ENCODE results near the gene TRPM2. TPM values are rescaled to one million over a fixed set of nuclear protein-coding genes. Genes with fewer than 3 reads are reported as not detected.

Gene TRPM2
- total RNA-seq, 1 experiment from 2014 or later = 0.26 TPM

GRCh38 chr21:44414291-44415072 lies 61.1 kb downstream of the TRPM2 start:
- ChIA-PET CTCF (no interaction called here), POLR2A (no interaction called here)
- no peak for ATAC-seq
- Histone ChIP-seq H3K36me3 (ENCODE audit: control insufficient read depth, insufficient read depth, low read length) (no peaks in the 10 kb centered on the region), H3K9me3 (ENCODE audit: control insufficient read depth, insufficient read depth, low read depth, low read length) (no peaks in the 10 kb centered on the region), H3K27ac (ENCODE audit: low read length) (no peak overlapping the region), H3K4me1 (ENCODE audit: control insufficient read depth, insufficient read depth, low read length) (no peaks in the 10 kb centered on the region), H3K4me3 (ENCODE audit: low read depth in 2 of 2, low read length in 2 of 2) (no peak overlapping the region), H3K27me3 (ENCODE audit: control insufficient read depth, insufficient read depth, low read length) (no peaks in the 10 kb centered on the region; the same call in 1 of the 2 replicates)
- intact Hi-C loops (cut with micrococcal nuclease; ENCODE audit: unreplicated experiment) (no loop called here), in situ Hi-C loops (cut with HindIII; ENCODE audit: low pct_unique_long_range_greater_than_20kb, low sequenced_read_pairs) (no loop called here)
- BruUV-seq (replicated peaks) = no TSS peak
- DNase-seq (ENCODE audit: low read depth, low spot score) = no peak
- no peak for TF ChIP-seq TCF7L2 (IDR thresholded peaks at IDR 0.05; ENCODE audit: low read depth, low read length)
- no peak for TF ChIP-seq CTCF (IDR thresholded peaks at IDR 0.05)
- TF ChIP-seq REST (IDR thresholded peaks at IDR 0.05; ENCODE audit: insufficient read depth in 1 of 2, low read depth in 2 of 2, low read length in 1 of 2) = no peak
- no peak for TF ChIP-seq SIN3A (IDR thresholded peaks at IDR 0.05; ENCODE audit: borderline replicate concordance, insufficient read depth, low read depth, low read length)
- no peak for TF ChIP-seq POLR2AphosphoS5 (IDR thresholded peaks at IDR 0.05; ENCODE audit: low read depth, low read length)

- in situ Hi-C loops (cut with HindIII; ENCODE audit: low pct_unique_long_range_greater_than_20kb, low sequenced_read_pairs) (no loop called here), intact Hi-C loops (cut with micrococcal nuclease; ENCODE audit: unreplicated experiment) (no loop called here)
- DNase-seq (ENCODE audit: low read depth, low spot score) = no peak
- no peak for ATAC-seq
- no peaks in the 10 kb centered on the region for H3K36me3 ChIP-seq (ENCODE audit: control insufficient read depth, insufficient read depth, low read length)
- TF ChIP-seq SIN3A (IDR thresholded peaks at IDR 0.05; ENCODE audit: borderline replicate concordance, insufficient read depth, low read depth, low read length) = no peak
- no peak for TF ChIP-seq TCF7L2 (IDR thresholded peaks at IDR 0.05; ENCODE audit: low read depth, low read length)
- TF ChIP-seq REST (IDR thresholded peaks at IDR 0.05; ENCODE audit: insufficient read depth in 1 of 2, low read depth in 2 of 2, low read length in 1 of 2) = no peak
- no peak for TF ChIP-seq POLR2AphosphoS5 (IDR thresholded peaks at IDR 0.05; ENCODE audit: low read depth, low read length)
- no peak for TF ChIP-seq CTCF (IDR thresholded peaks at IDR 0.05)
- H3K27ac ChIP-seq (ENCODE audit: low read length) = no peak overlapping the region
- no TSS peak for BruUV-seq (replicated peaks)
- H3K9me3 ChIP-seq (ENCODE audit: control insufficient read depth, insufficient read depth, low read depth, low read length) = no peaks in the 10 kb centered on the region
- CTCF ChIA-PET = no interaction called here
- POLR2A ChIA-PET = interaction anchor here (0.8 kb wide), 1 partner anchor 76 kb away, joined by 3 read pairs; no protein-coding TSS in a partner anchor
- H3K4me3 ChIP-seq (ENCODE audit: low read depth in 2 of 2, low read length in 2 of 2) = no peak overlapping the region
- no peaks in the 10 kb centered on the region for H3K4me1 ChIP-seq (ENCODE audit: control insufficient read depth, insufficient read depth, low read length)
- H3K27me3 ChIP-seq (ENCODE audit: control insufficient read depth, insufficient read depth, low read length) = no peaks in the 10 kb centered on the region; the same call in 1 of the 2 replicates
Observed at GRCh38 chr21:44415073-44416025, 61.9 kb downstream of the TRPM2 start.
